SK-N-SH (cell line): ENCODE results near the gene CRCP. TPM values are rescaled to one million over a fixed set of nuclear protein-coding genes. Genes with fewer than 3 reads are reported as not detected.
"Not testable (repeated sequence)": the region's sequence is repeated elsewhere in the genome, so short reads cannot be mapped to it uniquely, and the experiment has no call there.

Experiments used
- CTCF ChIA-PET: fragments of 300-600, 350-600 bp; formaldehyde crosslinking; extraction: SDS; loops from one replicate; lab custom pipeline; 2021; lab: Yijun Ruan, JAX
- POLR2A ChIA-PET: fragments of 350-600 bp; sonication (Branson Sonifier 250); formaldehyde crosslinking; extraction: SDS; loops from one replicate; lab custom pipeline; 2020; ENCODE audit warnings: antibody characterized with exemption, inconsistent platforms; lab: Yijun Ruan, JAX
- DNase-seq: peaks from one replicate; pipeline ENCODE4 v3.0.0; 2012
- H2AFZ ChIP-seq: fragments of 200-600 bp; sonication (generic); 2 replicates; pipeline ENCODE4 v1.8.1; 2016; ENCODE audit warnings: antibody characterized with exemption, mild to moderate bottlenecking, low read depth
- H3F3A ChIP-seq: fragments of 200-600 bp; sonication (generic); replicated peaks from 2 replicates; pipeline ENCODE3; 2016; ENCODE audit warnings: antibody characterized with exemption, mild to moderate bottlenecking; ENCODE audit not compliant: insufficient read depth
- H3K27ac ChIP-seq, 2 experiments: fragments of 200-500 bp in 1 of 2; fragments of 200-600 bp in 1 of 2; sonication (Bioruptor generic) in 1 of 2; sonication (generic), shearing (Covaris generic) in 1 of 2; 2 replicates each; pipeline versions ENCODE4 v1.5.1 to v1.6.1; 2014 to 2016; ENCODE audit warnings: low read depth in 2 of 2, inconsistent platforms in 1 of 2, low read length in 1 of 2, mild to moderate bottlenecking in 1 of 2, mixed read lengths in 1 of 2
- H3K27me3 ChIP-seq: fragments of 200-600 bp; sonication (generic), shearing (Covaris generic); 2 replicates; pipeline ENCODE4 v1.6.1; 2016; ENCODE audit warnings: mixed run types; ENCODE audit not compliant: insufficient read depth
- H3K36me3 ChIP-seq, 2 experiments: fragments of 200-500 bp in 1 of 2; fragments of 200-600 bp in 1 of 2; sonication (Bioruptor generic) in 1 of 2; sonication (generic) in 1 of 2; replicated peaks in 1 of 2; 2 replicates each; pipeline versions ENCODE3 to v1.5.1; 2014 to 2016; ENCODE audit warnings: low read length in 1 of 2, mild to moderate bottlenecking in 1 of 2; ENCODE audit not compliant: insufficient read depth in 2 of 2, control insufficient read depth in 1 of 2
- H3K4me1 ChIP-seq, 2 experiments: fragments of 200-500 bp in 1 of 2; fragments of 200-600 bp in 1 of 2; sonication (Bioruptor generic) in 1 of 2; sonication (generic), shearing (Covaris generic) in 1 of 2; 2 replicates each; pipeline versions ENCODE4 v1.5.1 to v1.6.1; 2014 to 2016; ENCODE audit warnings: low read depth in 1 of 2, low read length in 1 of 2, mixed run types in 1 of 2; ENCODE audit not compliant: insufficient read depth in 2 of 2, control insufficient read depth in 1 of 2
- H3K4me2 ChIP-seq: fragments of 200-600 bp; sonication (generic), shearing (Covaris generic); 2 replicates; pipeline ENCODE4 v1.6.1; 2017; ENCODE audit warnings: mixed run types
- H3K4me3 ChIP-seq, 2 experiments: fragments of 200-500 bp in 1 of 2; fragments of 200-600 bp in 1 of 2; sonication (Bioruptor generic) in 1 of 2; sonication (generic), shearing (Covaris generic) in 1 of 2; 2 replicates each; pipeline versions ENCODE4 v1.5.1 to v1.8.1; 2014 to 2016; ENCODE audit warnings: low read depth in 2 of 2, inconsistent platforms in 1 of 2, low read length in 1 of 2, mild to moderate bottlenecking in 1 of 2, mixed read lengths in 1 of 2, moderate library complexity in 1 of 2
- H3K79me2 ChIP-seq: fragments of 200-600 bp; sonication (generic); 2 replicates; pipeline ENCODE4 v1.8.1; 2017; ENCODE audit warnings: mild to moderate bottlenecking; ENCODE audit not compliant: insufficient read depth
- H3K9ac ChIP-seq: fragments of 200-600 bp; sonication (generic); 2 replicates; pipeline ENCODE4 v1.6.1; 2017; ENCODE audit warnings: mixed run types
- H3K9me2 ChIP-seq: fragments of 200-600 bp; sonication (generic); 2 replicates; pipeline ENCODE4 v1.6.1; 2017; ENCODE audit warnings: mixed run types
- H3K9me3 ChIP-seq: fragments of 200-600 bp; sonication (generic); 2 replicates; pipeline ENCODE4 v1.6.1; 2017; ENCODE audit warnings: mixed run types, mild to moderate bottlenecking, moderate library complexity
- H4K20me1 ChIP-seq: fragments of 200-600 bp; sonication (generic); 2 replicates; pipeline ENCODE4 v1.6.1; 2017; ENCODE audit warnings: mild to moderate bottlenecking, mixed run types; ENCODE audit not compliant: insufficient read depth
- TCF12 ChIP-seq: IDR thresholded peaks from 2 replicates; pipeline ENCODE4 v1.4.0; 2012
- TEAD4 ChIP-seq: IDR thresholded peaks from 2 replicates; pipeline ENCODE4 v1.4.0; 2012; ENCODE audit warnings: mild to moderate bottlenecking, borderline replicate concordance; ENCODE audit not compliant: insufficient read depth
- YY1 ChIP-seq: IDR thresholded peaks from 2 replicates; pipeline ENCODE4 v1.4.0; 2012; ENCODE audit warnings: low read depth, mild to moderate bottlenecking
- WGBS: methylation state at CpG from one replicate; pipeline ENCODE4 v1.1.6; 2017; ENCODE audit warnings: low lambda C conversion rate; 5-methylcytosine and 5-hydroxymethylcytosine counted together
- polyA plus RNA-seq, 3 experiments: library from polyadenylated mRNA; depleted of rRNA; stranded (reverse); fragments of >200 nt; gene quantifications; 2 replicates each; pipeline ENCODE4 v1.2.3, GENCODE V29; 2012
- TF ChIP-seq, protein P1 (sequence below): fragments of 150-350 bp; IDR thresholded peaks from 2 replicates; pipeline ENCODE4 v1.6.1; 2017; ENCODE audit warnings: antibody characterized with exemption, low read length, low read depth, borderline replicate concordance
- TF ChIP-seq, protein P2 (sequence below): fragments of 200-600 bp; sonication (generic); IDR thresholded peaks from 2 replicates; pipeline ENCODE4 v1.6.1; 2017; ENCODE audit warnings: antibody characterized with exemption, mild to moderate bottlenecking, moderate library complexity

Gene CRCP
- polyA plus RNA-seq, 1 of the 3 experiments (the other 2 are of a cell fraction), result 34.0 TPM

DNA sequence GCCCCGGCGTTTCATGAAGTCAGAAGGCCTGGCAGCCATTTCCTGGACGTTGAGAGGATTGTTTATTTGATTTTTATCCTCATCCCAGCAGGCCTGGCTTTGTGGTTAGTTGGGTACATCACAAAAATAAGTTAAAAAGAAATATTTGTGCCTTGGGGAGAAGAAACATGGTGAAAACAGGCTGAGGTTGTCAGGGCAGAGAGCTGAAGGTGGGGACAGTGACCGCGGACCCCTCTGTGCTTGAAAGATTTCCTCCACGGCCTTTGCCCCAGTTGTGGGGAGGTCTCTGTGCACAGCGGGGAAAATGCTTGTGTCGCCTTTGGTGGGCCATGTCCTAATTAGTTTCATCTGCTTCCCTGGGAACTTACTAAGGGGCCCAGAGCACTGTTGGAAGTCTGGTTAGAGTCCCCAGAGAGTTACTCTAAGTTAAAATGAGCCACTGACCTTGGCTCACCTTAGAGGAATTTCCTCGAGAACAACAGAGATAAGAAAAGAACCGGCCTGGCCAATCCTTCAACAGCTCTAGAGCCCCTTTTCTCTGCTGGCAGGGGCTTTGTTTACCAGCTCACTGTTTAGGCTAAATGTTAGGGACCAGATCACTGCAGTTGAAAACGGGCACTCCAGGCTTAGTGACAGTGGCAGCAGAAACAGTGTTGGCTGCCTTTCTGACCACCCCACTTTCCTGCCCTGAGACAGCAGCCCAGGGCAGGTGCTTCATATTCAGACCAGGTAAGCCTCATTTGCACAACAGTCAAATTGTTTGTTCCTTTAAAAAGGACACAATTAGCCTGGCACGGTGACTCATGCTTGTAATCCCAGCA is 37.9 kb downstream of the CRCP start:
- Histone ChIP-seq H3K4me3 (no peak overlapping the region), H4K20me1 (no peaks in the 10 kb centered on the region), H3K9me2 (no peaks in the 10 kb centered on the region), H3K4me2 (peak overlapping the region; percentile 31; the same call in 1 of the 2 replicates), H3K79me2 (peaks cover 25% of the 10 kb centered on the region), H3K9me3 (no peaks in the 10 kb centered on the region), H2AFZ (no peak overlapping the region), H3K4me1 (peaks cover 20 to 37% of the 10 kb centered on the region in 2 experiments), H3K36me3 (peaks cover 15 to 52% of the 10 kb centered on the region in 2 experiments), H3K27me3 (no peaks in the 10 kb centered on the region), H3K9ac (no peak overlapping the region), H3K27ac (peak overlapping the region; percentile 14 to 84), H3F3A (peaks cover 10% of the 10 kb centered on the region)
- TF ChIP-seq, protein P1, sequence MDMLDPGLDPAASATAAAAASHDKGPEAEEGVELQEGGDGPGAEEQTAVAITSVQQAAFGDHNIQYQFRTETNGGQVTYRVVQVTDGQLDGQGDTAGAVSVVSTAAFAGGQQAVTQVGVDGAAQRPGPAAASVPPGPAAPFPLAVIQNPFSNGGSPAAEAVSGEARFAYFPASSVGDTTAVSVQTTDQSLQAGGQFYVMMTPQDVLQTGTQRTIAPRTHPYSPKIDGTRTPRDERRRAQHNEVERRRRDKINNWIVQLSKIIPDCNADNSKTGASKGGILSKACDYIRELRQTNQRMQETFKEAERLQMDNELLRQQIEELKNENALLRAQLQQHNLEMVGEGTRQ, result no peak
- peak; percentile 33; the same call in 1 of the 2 replicates for TF ChIP-seq TCF12
- TF ChIP-seq TEAD4, result no peak
- TF ChIP-seq YY1, result no peak
- POLR2A ChIA-PET, result interaction anchor here (1.5 to 3.0 kb wide), 2 partner anchors 12 to 37 kb away, joined by 7 to 8 read pairs; partner anchors contain the start of gene CRCP
- CTCF ChIA-PET, result interaction anchor here (1.1 to 3.5 kb wide), 7 partner anchors 13 to 394 kb away, joined by 3 to 25 read pairs (median 5); partner anchors contain the start of gene TPST1
- peak; percentile 50 for DNase-seq
- WGBS, result 53% methylated on average over 12 of the region's 12 CpGs

DNA sequence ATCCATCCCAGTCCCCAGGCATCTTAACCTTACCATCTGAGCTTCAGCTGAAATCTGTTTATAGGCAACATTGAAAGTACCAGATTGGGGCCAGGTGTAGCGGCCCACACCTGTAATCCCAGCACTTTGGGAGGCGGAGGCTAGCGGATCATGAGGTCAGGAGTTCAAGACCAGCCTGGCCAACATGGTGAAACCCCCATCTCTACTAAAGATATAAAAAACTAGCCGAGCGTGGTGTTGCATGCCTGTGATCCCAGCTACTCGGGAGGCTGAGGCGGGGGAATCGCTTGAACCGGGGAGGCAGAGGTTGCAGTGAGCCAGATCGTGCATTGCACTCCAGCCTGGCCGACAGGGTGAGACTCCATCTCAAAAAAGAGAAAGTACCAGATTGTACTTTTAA is 39.0 kb downstream of the CRCP start:
- 95% methylated on average over 11 of the region's 11 CpGs for WGBS
- POLR2A ChIA-PET, result no interaction called here

DNA sequence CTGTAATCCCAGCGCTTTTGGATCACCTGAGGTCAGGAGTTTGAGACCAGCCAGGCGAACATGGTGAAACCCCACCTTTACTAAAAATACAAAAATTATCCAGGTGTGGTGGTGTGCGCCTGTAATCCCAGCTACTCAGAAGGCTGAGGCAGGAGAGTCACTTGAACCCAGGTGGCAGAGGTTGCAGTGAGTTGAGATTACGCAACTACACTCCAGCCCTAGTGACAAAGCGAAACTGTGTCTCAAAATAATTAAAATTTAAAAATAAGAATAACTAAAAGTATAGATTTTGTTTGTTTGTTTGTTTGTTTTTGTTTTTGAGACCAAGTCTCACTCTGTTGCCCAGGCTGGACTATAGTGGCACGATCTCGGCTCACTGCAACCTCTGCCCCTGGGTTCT is 41.4 kb downstream of the CRCP start:
- H3K4me1 ChIP-seq, result peaks cover 11 to 24% of the 10 kb centered on the region in 2 experiments; a peak in 2 of 4 replicates
- not testable (repeated sequence) for H3K27ac ChIP-seq, H4K20me1 ChIP-seq, H3K27me3 ChIP-seq, H3K9me3 ChIP-seq, H3K4me3 ChIP-seq, H3F3A ChIP-seq, H3K9me2 ChIP-seq, DNase-seq, H2AFZ ChIP-seq, H3K9ac ChIP-seq, H3K4me2 ChIP-seq
- H3K36me3 ChIP-seq, result peaks cover 15 to 61% of the 10 kb centered on the region in 2 experiments
- ChIA-PET CTCF (interaction anchor here (2.0 kb wide), 1 partner anchor 15 kb away, joined by 6 read pairs; no protein-coding TSS in a partner anchor), POLR2A (interaction anchor here (0.7 kb wide), 1 partner anchor 336 kb away, joined by 7 read pairs; no protein-coding TSS in a partner anchor)
- peaks cover 12% of the 10 kb centered on the region for H3K79me2 ChIP-seq
- WGBS, result 98% methylated on average over 7 of the region's 7 CpGs

More for the DNA sequence above, 39.0 kb downstream of the CRCP start:
- TF ChIP-seq, protein P2, sequence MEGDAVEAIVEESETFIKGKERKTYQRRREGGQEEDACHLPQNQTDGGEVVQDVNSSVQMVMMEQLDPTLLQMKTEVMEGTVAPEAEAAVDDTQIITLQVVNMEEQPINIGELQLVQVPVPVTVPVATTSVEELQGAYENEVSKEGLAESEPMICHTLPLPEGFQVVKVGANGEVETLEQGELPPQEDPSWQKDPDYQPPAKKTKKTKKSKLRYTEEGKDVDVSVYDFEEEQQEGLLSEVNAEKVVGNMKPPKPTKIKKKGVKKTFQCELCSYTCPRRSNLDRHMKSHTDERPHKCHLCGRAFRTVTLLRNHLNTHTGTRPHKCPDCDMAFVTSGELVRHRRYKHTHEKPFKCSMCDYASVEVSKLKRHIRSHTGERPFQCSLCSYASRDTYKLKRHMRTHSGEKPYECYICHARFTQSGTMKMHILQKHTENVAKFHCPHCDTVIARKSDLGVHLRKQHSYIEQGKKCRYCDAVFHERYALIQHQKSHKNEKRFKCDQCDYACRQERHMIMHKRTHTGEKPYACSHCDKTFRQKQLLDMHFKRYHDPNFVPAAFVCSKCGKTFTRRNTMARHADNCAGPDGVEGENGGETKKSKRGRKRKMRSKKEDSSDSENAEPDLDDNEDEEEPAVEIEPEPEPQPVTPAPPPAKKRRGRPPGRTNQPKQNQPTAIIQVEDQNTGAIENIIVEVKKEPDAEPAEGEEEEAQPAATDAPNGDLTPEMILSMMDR, result no peak
- Histone ChIP-seq H3F3A (peaks cover 5% of the 10 kb centered on the region), H3K9me2 (no peaks in the 10 kb centered on the region), H3K4me2 (no peak overlapping the region), H3K4me3 (no peak overlapping the region), H3K9me3 (no peaks in the 10 kb centered on the region), H3K4me1 (peaks cover 13 to 34% of the 10 kb centered on the region in 2 experiments), H2AFZ (no peak overlapping the region), H3K79me2 (peaks cover 25% of the 10 kb centered on the region), H3K27ac (no peak overlapping the region; a peak in 1 of 4 replicates), H3K9ac (no peak overlapping the region), H4K20me1 (no peaks in the 10 kb centered on the region), H3K36me3 (peaks cover 15 to 59% of the 10 kb centered on the region in 2 experiments), H3K27me3 (no peaks in the 10 kb centered on the region)
- CTCF ChIA-PET, result interaction anchor here (0.8 to 3.5 kb wide), 7 partner anchors 11 to 123 kb away, joined by 3 to 17 read pairs (median 5); partner anchors contain the start of gene TPST1
- DNase-seq, result no peak
